Measurements from ENCODE around the gene ZNF821. TPM values are rescaled to one million over a fixed set of nuclear protein-coding genes. Genes with fewer than 3 reads are reported as not detected.

The ZNF821 gene
- total and polyA plus RNA-seq, 10 of the 15 experiments (the other 5 are each of a cell fraction or from before 2014, with no cell fraction given) = 0.82 to 9.9 (median 6.8) TPM

DNA sequence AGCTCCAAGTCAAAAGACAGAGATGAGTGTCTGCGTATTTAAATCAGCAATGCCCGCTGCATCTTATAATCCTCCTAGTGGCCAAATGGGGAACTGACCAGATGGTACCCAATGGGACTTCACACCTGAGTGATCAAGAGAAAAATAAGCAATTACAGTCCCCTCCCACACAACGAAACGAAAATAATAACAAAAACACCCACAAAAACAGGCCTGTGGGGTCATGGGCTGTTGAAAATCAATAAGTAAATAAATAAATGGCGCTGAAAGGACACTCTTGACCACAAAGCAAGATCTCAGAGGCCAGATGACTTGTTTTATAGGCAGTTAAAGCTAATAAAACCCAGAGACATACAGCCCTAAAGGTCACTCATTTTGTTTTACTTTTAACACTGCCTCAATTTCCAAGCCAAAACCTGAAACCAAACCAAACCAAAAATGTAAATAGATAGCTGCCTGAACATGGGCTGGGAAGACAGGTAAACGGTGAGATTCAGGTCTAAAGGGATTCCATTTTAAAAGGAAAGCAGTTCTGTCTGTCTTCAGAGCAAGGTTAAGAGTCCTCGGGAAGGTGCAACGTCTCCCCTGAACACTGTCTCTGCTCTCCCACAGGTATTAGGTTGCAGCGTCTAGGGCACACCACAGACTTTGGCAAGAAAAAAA lies 1.3 kb downstream of the ZNF821 start (continued):
- TF ChIP-seq, protein P1, sequence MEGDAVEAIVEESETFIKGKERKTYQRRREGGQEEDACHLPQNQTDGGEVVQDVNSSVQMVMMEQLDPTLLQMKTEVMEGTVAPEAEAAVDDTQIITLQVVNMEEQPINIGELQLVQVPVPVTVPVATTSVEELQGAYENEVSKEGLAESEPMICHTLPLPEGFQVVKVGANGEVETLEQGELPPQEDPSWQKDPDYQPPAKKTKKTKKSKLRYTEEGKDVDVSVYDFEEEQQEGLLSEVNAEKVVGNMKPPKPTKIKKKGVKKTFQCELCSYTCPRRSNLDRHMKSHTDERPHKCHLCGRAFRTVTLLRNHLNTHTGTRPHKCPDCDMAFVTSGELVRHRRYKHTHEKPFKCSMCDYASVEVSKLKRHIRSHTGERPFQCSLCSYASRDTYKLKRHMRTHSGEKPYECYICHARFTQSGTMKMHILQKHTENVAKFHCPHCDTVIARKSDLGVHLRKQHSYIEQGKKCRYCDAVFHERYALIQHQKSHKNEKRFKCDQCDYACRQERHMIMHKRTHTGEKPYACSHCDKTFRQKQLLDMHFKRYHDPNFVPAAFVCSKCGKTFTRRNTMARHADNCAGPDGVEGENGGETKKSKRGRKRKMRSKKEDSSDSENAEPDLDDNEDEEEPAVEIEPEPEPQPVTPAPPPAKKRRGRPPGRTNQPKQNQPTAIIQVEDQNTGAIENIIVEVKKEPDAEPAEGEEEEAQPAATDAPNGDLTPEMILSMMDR (IDR thresholded peaks at IDR 0.05 in 2 of 3, conservative IDR thresholded peaks at IDR 0.05 in 1 of 3; ENCODE audit: control insufficient read depth in 2 of 3, extremely low read depth in 1 of 3, insufficient read depth in 1 of 3, low read depth in 3 of 3, low read length in 3 of 3) = peak; percentile 80 to 95 (median 88)
- TF ChIP-seq, protein P2, sequence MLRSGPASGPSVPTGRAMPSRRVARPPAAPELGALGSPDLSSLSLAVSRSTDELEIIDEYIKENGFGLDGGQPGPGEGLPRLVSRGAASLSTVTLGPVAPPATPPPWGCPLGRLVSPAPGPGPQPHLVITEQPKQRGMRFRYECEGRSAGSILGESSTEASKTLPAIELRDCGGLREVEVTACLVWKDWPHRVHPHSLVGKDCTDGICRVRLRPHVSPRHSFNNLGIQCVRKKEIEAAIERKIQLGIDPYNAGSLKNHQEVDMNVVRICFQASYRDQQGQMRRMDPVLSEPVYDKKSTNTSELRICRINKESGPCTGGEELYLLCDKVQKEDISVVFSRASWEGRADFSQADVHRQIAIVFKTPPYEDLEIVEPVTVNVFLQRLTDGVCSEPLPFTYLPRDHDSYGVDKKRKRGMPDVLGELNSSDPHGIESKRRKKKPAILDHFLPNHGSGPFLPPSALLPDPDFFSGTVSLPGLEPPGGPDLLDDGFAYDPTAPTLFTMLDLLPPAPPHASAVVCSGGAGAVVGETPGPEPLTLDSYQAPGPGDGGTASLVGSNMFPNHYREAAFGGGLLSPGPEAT (IDR thresholded peaks at IDR 0.05; ENCODE audit: low read depth) = 0 out of 2 replicates have a peak, but pooled peaks have one; percentile 11
- TF ChIP-seq NFIC (IDR thresholded peaks at IDR 0.05; ENCODE audit: low read depth, low read length) (peak; percentile 60; the same call in 1 of the 2 replicates), NR2F1 (conservative IDR thresholded peaks at IDR 0.05) (no peak; the same call in 1 of the 2 replicates), TBL1XR1 (IDR thresholded peaks at IDR 0.05; ENCODE audit: low read depth, low read length) (0 out of 2 replicates have a peak, but pooled peaks have one; percentile 49), JUND (IDR thresholded peaks at IDR 0.05; ENCODE audit: low read depth, low read length) (no peak), GATAD2B (conservative IDR thresholded peaks at IDR 0.05; ENCODE audit: low read depth) (no peak), MTA2 (IDR thresholded peaks at IDR 0.05; ENCODE audit: low read depth) (peak; percentile 61), FOXK2 (IDR thresholded peaks at IDR 0.05) (peak; percentile 45), CREM (IDR thresholded peaks at IDR 0.05; ENCODE audit: low read depth) (0 out of 2 replicates have a peak, but pooled peaks have one; percentile 41), NR2C1 (IDR thresholded peaks at IDR 0.05) (no peak), RUNX3 (IDR thresholded peaks at IDR 0.05; ENCODE audit: low read length) (peak; percentile 74), PAX5 (IDR thresholded peaks at IDR 0.05; ENCODE audit: borderline replicate concordance, low read depth, low read length) (peak; percentile 95), MYB (IDR thresholded peaks at IDR 0.05; ENCODE audit: borderline replicate concordance, low read depth, low read length) (no peak), POU2F2 (IDR thresholded peaks at IDR 0.05; ENCODE audit: borderline replicate concordance, low read depth, low read length) (peak; percentile 85; the same call in 1 of the 3 replicates), SPI1 (IDR thresholded peaks at IDR 0.05; ENCODE audit: borderline replicate concordance, insufficient read depth, low read depth, low read length) (peak; percentile 54; the same call in 1 of the 2 replicates)
- TF ChIP-seq, protein P3, sequence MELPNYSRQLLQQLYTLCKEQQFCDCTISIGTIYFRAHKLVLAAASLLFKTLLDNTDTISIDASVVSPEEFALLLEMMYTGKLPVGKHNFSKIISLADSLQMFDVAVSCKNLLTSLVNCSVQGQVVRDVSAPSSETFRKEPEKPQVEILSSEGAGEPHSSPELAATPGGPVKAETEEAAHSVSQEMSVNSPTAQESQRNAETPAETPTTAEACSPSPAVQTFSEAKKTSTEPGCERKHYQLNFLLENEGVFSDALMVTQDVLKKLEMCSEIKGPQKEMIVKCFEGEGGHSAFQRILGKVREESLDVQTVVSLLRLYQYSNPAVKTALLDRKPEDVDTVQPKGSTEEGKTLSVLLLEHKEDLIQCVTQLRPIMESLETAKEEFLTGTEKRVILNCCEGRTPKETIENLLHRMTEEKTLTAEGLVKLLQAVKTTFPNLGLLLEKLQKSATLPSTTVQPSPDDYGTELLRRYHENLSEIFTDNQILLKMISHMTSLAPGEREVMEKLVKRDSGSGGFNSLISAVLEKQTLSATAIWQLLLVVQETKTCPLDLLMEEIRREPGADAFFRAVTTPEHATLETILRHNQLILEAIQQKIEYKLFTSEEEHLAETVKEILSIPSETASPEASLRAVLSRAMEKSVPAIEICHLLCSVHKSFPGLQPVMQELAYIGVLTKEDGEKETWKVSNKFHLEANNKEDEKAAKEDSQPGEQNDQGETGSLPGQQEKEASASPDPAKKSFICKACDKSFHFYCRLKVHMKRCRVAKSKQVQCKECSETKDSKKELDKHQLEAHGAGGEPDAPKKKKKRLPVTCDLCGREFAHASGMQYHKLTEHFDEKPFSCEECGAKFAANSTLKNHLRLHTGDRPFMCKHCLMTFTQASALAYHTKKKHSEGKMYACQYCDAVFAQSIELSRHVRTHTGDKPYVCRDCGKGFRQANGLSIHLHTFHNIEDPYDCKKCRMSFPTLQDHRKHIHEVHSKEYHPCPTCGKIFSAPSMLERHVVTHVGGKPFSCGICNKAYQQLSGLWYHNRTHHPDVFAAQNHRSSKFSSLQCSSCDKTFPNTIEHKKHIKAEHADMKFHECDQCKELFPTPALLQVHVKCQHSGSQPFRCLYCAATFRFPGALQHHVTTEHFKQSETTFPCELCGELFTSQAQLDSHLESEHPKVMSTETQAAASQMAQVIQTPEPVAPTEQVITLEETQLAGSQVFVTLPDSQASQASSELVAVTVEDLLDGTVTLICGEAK (IDR thresholded peaks at IDR 0.05; ENCODE audit: borderline replicate concordance) = 0 out of 2 replicates have a peak, but pooled peaks have one; percentile 21
- TF ChIP-seq, protein P4, sequence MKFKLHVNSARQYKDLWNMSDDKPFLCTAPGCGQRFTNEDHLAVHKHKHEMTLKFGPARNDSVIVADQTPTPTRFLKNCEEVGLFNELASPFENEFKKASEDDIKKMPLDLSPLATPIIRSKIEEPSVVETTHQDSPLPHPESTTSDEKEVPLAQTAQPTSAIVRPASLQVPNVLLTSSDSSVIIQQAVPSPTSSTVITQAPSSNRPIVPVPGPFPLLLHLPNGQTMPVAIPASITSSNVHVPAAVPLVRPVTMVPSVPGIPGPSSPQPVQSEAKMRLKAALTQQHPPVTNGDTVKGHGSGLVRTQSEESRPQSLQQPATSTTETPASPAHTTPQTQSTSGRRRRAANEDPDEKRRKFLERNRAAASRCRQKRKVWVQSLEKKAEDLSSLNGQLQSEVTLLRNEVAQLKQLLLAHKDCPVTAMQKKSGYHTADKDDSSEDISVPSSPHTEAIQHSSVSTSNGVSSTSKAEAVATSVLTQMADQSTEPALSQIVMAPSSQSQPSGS (IDR thresholded peaks at IDR 0.05; ENCODE audit: low read length) = peak; percentile 70; the same call in 1 of the 2 replicates

Data from GM12878 (cell line).